SK-N-SH (cell line): ENCODE results near the gene ENKUR.

ENCODE experiments used
- ELF1 ChIP-seq: IDR thresholded peaks from 2 replicates; pipeline ENCODE4 v1.4.0; 2012
- EP300 ChIP-seq, 2 experiments: IDR thresholded peaks; 2 replicates each; pipeline versions ENCODE4 v1.4.0 to v1.6.1; 2012; ENCODE audit warnings: borderline replicate concordance in 1 of 2, low read depth in 1 of 2, low read length in 1 of 2
- TEAD4 ChIP-seq: IDR thresholded peaks from 2 replicates; pipeline ENCODE4 v1.4.0; 2012; ENCODE audit warnings: mild to moderate bottlenecking, borderline replicate concordance; ENCODE audit not compliant: insufficient read depth
- TF ChIP-seq, protein P1 (sequence below): fragments of 200-600 bp; sonication (generic); IDR thresholded peaks from 2 replicates; pipeline ENCODE4 v1.6.1; 2017; ENCODE audit warnings: antibody characterized with exemption, mild to moderate bottlenecking, moderate library complexity
- TF ChIP-seq, protein P2 (sequence below): IDR thresholded peaks from 2 replicates; pipeline ENCODE4 v1.6.1; 2012; ENCODE audit warnings: mild to moderate bottlenecking, low read depth, low read length, moderate library complexity

DNA sequence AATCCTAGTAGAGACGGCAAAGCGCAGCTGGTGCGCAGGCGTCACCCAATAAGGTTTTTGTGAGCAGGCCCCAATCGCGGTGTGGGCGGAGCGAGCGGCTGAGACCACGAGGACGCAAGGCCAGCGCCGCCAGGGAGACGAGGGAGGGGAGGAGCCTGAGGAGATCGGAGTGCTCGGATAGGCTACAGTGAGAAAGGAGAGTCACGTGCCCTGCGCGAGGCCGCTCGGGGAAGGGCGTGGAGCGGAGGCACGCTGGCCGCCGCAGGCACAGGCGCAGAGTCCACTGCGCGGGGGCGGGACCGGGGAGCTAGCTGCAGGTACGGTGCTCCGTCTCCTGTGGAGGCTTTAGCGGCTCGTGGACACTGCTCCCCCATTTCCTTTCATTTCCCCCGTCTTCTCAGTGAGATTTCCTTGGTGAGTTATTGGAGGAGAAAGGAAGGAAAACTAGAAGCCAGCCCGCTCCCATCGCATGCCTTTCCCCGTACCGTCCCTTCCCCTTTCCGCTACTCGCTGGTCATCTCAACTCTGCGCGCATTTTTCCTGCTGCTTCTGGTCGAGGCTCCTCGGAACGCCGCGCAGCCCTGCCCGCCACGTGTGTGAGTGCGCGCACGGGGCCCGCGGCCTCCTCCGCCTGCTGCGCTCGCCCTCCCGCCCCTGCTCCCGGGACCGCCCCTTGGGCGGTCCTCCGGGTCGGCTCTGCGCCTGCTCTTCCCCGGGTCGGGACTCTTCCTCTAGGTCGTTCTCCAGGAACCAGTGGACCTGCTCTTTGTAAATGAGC, 607 bp upstream of the ENKUR start, which contains the start of gene THNSL1:
- TF ChIP-seq, protein P1, sequence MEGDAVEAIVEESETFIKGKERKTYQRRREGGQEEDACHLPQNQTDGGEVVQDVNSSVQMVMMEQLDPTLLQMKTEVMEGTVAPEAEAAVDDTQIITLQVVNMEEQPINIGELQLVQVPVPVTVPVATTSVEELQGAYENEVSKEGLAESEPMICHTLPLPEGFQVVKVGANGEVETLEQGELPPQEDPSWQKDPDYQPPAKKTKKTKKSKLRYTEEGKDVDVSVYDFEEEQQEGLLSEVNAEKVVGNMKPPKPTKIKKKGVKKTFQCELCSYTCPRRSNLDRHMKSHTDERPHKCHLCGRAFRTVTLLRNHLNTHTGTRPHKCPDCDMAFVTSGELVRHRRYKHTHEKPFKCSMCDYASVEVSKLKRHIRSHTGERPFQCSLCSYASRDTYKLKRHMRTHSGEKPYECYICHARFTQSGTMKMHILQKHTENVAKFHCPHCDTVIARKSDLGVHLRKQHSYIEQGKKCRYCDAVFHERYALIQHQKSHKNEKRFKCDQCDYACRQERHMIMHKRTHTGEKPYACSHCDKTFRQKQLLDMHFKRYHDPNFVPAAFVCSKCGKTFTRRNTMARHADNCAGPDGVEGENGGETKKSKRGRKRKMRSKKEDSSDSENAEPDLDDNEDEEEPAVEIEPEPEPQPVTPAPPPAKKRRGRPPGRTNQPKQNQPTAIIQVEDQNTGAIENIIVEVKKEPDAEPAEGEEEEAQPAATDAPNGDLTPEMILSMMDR: no peak
- TF ChIP-seq, protein P2, sequence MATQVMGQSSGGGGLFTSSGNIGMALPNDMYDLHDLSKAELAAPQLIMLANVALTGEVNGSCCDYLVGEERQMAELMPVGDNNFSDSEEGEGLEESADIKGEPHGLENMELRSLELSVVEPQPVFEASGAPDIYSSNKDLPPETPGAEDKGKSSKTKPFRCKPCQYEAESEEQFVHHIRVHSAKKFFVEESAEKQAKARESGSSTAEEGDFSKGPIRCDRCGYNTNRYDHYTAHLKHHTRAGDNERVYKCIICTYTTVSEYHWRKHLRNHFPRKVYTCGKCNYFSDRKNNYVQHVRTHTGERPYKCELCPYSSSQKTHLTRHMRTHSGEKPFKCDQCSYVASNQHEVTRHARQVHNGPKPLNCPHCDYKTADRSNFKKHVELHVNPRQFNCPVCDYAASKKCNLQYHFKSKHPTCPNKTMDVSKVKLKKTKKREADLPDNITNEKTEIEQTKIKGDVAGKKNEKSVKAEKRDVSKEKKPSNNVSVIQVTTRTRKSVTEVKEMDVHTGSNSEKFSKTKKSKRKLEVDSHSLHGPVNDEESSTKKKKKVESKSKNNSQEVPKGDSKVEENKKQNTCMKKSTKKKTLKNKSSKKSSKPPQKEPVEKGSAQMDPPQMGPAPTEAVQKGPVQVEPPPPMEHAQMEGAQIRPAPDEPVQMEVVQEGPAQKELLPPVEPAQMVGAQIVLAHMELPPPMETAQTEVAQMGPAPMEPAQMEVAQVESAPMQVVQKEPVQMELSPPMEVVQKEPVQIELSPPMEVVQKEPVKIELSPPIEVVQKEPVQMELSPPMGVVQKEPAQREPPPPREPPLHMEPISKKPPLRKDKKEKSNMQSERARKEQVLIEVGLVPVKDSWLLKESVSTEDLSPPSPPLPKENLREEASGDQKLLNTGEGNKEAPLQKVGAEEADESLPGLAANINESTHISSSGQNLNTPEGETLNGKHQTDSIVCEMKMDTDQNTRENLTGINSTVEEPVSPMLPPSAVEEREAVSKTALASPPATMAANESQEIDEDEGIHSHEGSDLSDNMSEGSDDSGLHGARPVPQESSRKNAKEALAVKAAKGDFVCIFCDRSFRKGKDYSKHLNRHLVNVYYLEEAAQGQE: no peak
- TF ChIP-seq ELF1: no peak
- no peak for TF ChIP-seq TEAD4
- 0 out of 4 replicates have a peak, but pooled peaks of 1 of the 2 experiments have one; percentile 8 for TF ChIP-seq EP300 (IDR thresholded peaks at IDR 0.05; ENCODE audit: borderline replicate concordance in 1 of 2, low read depth in 1 of 2, low read length in 1 of 2)
